A172 (cell line): ENCODE data around the gene SUCO. TPM values are rescaled to one million over a fixed set of nuclear protein-coding genes. Genes with fewer than 3 reads are reported as not detected.

Experiments
- DNase-seq: peaks from one replicate; pipeline ENCODE4 v3.0.0-alpha.2; 2015; ENCODE audit warnings: low spot score
- total RNA-seq: library from RNA; depleted of rRNA; stranded (reverse); fragments of >200 nt; shearing (Covaris generic); gene quantifications from 2 replicates; pipeline ENCODE4 v1.2.3, GENCODE V29; 2014; rRNA removed

SUCO gene
- total RNA-seq, 1 experiment from 2014 or later, result 31.4 TPM

GRCh38 chr1:172646653-172647052 lies 113.7 kb downstream of the SUCO start:
- no peak for DNase-seq

- DNase-seq, result no peak
Measured at GRCh38 chr1:172647110-172647564, 114.2 kb downstream of the SUCO start.

- DNase-seq, result no peak
Measured at GRCh38 chr1:172647987-172648386, 115.0 kb downstream of the SUCO start.

- no peak for DNase-seq
Measured at GRCh38 chr1:172650474-172651193, 117.7 kb downstream of the SUCO start.

- no peak for DNase-seq
Measured at GRCh38 chr1:172653015-172653709, 120.2 kb downstream of the SUCO start.

- DNase-seq, result peak; percentile 77
Measured at GRCh38 chr1:172654535-172654934, 121.6 kb downstream of the SUCO start.

- no peak for DNase-seq
Measured at GRCh38 chr1:172656576-172656975, 123.6 kb downstream of the SUCO start.

GRCh38 chr1:172657586-172657985 lies 124.6 kb downstream of the SUCO start:
- DNase-seq, result no peak

- DNase-seq, result no peak
Measured at GRCh38 chr1:172658871-172659453, 126.0 kb downstream of the SUCO start, which contains the start of gene FASLG. FASLG (plus strand) TSS chr1:172659103; CDS start chr1:172659202, 99 bp downstream.

GRCh38 chr1:172661107-172661506 lies 128.2 kb downstream of the SUCO start:
- DNase-seq, result no peak

Other genes starting within 250 kb of the SUCO start
- gene C1orf105, start 112.5 kb upstream of the SUCO start, total RNA-seq, result not detected in 2 replicates
- 56.0 and 62.8 TPM in 2 replicates for gene PIGC, start 89.1 kb upstream of the SUCO start, total RNA-seq
- gene FASLG, start 126.0 kb downstream of the SUCO start, total RNA-seq, result not detected in 2 replicates